UCSD-AML1 (cell line): ENCODE results near the gene SPNS2.

Source experiments
- DNase-seq: peaks from one replicate; lab custom pipeline; 2025; ENCODE audit not compliant: unreplicated experiment; lab: John Stamatoyannopoulos, UW

Gene SPNS2

GRCh38 chr17:4536742-4537411 lies 38.2 kb downstream of the SPNS2 start:
- DNase-seq: no peak

- DNase-seq: no peak
Observed at GRCh38 chr17:4537451-4538235, 39.0 kb downstream of the SPNS2 start.

- DNase-seq: no peak
Observed at GRCh38 chr17:4538236-4539002, 39.7 kb downstream of the SPNS2 start.

GRCh38 chr17:4539025-4539424 lies 40.3 kb downstream of the SPNS2 start:
- no peak for DNase-seq

GRCh38 chr17:4539576-4540223 lies 41.0 kb downstream of the SPNS2 start:
- DNase-seq: no peak

GRCh38 chr17:4540224-4540651 lies 41.6 kb downstream of the SPNS2 start:
- peak; percentile 66 for DNase-seq

GRCh38 chr17:4540687-4541327 lies 42.1 kb downstream of the SPNS2 start:
- no peak for DNase-seq

- no peak for DNase-seq
Observed at GRCh38 chr17:4541328-4542002, 42.8 kb downstream of the SPNS2 start.

- no peak for DNase-seq
Observed at GRCh38 chr17:4542003-4542725, 43.5 kb downstream of the SPNS2 start.

GRCh38 chr17:4542726-4543191 lies 44.1 kb downstream of the SPNS2 start:
- DNase-seq: no peak

- DNase-seq: no peak
Observed at GRCh38 chr17:4543557-4544026, 44.9 kb downstream of the SPNS2 start.

GRCh38 chr17:4544135-4544950 lies 45.7 kb downstream of the SPNS2 start:
- DNase-seq: no peak

GRCh38 chr17:4544951-4545216 lies 46.2 kb downstream of the SPNS2 start:
- no peak for DNase-seq

GRCh38 chr17:4545217-4545951 lies 46.7 kb downstream of the SPNS2 start:
- no peak for DNase-seq

GRCh38 chr17:4547118-4547906 lies 48.6 kb downstream of the SPNS2 start:
- DNase-seq: no peak

- no peak for DNase-seq
Observed at GRCh38 chr17:4548061-4548461, 49.4 kb downstream of the SPNS2 start.
